Raji (cell line): Measurements from ENCODE around the gene EAPP.

ENCODE experiments used
- POLR2A ChIP-seq: IDR thresholded peaks from 2 replicates; pipeline ENCODE4 v1.6.1; 2011; ENCODE audit warnings: low read depth, low read length, control low read depth; ENCODE audit not compliant: insufficient read depth

The EAPP gene

GRCh38 chr14:34507884-34508283, 31.6 kb downstream of the EAPP start:
- no peak for TF ChIP-seq POLR2A

GRCh38 chr14:34507459-34507858, 32.0 kb downstream of the EAPP start:
- TF ChIP-seq POLR2A: no peak

GRCh38 chr14:34502545-34503225, 36.8 kb downstream of the EAPP start:
- no peak for TF ChIP-seq POLR2A

- TF ChIP-seq POLR2A: no peak
These were observed 37.5 kb downstream of the EAPP start for GRCh38 chr14:34502001-34502400.

- TF ChIP-seq POLR2A: no peak
These were observed 38.4 kb downstream of the EAPP start for GRCh38 chr14:34501004-34501580.

- TF ChIP-seq POLR2A: no peak
These were observed 40.7 kb downstream of the EAPP start for GRCh38 chr14:34498684-34499412.

GRCh38 chr14:34496679-34497513, 42.6 kb downstream of the EAPP start:
- no peak for TF ChIP-seq POLR2A

GRCh38 chr14:34496007-34496678, 43.4 kb downstream of the EAPP start:
- no peak for TF ChIP-seq POLR2A

- TF ChIP-seq POLR2A: no peak
These were observed 50.2 kb downstream of the EAPP start for GRCh38 chr14:34489324-34489723.

- TF ChIP-seq POLR2A: no peak
These were observed 51.0 kb downstream of the EAPP start for GRCh38 chr14:34488528-34488927.

- TF ChIP-seq POLR2A: no peak
These were observed 54.8 kb downstream of the EAPP start for GRCh38 chr14:34484726-34485125.

GRCh38 chr14:34482463-34482862, 57.0 kb downstream of the EAPP start:
- no peak for TF ChIP-seq POLR2A

- no peak for TF ChIP-seq POLR2A
These were observed 59.8 kb downstream of the EAPP start for GRCh38 chr14:34479694-34480093.

GRCh38 chr14:34478261-34478660, 61.2 kb downstream of the EAPP start:
- no peak for TF ChIP-seq POLR2A

GRCh38 chr14:34475163-34475562, 64.3 kb downstream of the EAPP start:
- no peak for TF ChIP-seq POLR2A
